Prostate gland (tissue), 2 donors: ENCODE measurements around the gene CORO1A.
"Not testable (repeated sequence)": the region's sequence is repeated elsewhere in the genome, so short reads cannot be mapped to it uniquely, and the experiment has no call there.

Experiments used
- CTCF ChIP-seq, 4 experiments: fragments of 200-600 bp in 2 of 4; fragments of 450-650 bp in 2 of 4; sonication (generic) in 2 of 4; IDR thresholded peaks; 1 replicate in 3 of 4; 2 replicates in 1 of 4; pipeline ENCODE4 v1.5.1; 2016 to 2019; ENCODE audit warnings: antibody characterized with exemption in 4 of 4, mild to moderate bottlenecking in 2 of 4, moderate library complexity in 2 of 4
- POLR2A ChIP-seq: fragments of 450-650 bp; IDR thresholded peaks from one replicate; pipeline ENCODE4 v1.6.1; 2016; ENCODE audit warnings: antibody characterized with exemption, mild to moderate bottlenecking

- TF ChIP-seq CTCF (IDR thresholded peaks at IDR 0.05); POLR2A: not testable (repeated sequence)
These were observed 22.3 kb downstream of the CORO1A start for GRCh38 chr16:30205541-30206236.
